ENCODE results near the gene SLC39A7. TPM values are rescaled to one million over a fixed set of nuclear protein-coding genes. Genes with fewer than 3 reads are reported as not detected.
A peak's percentile ranks its signal among the peaks of the same experiment; 100 is the strongest.

Gene SLC39A7
- total RNA-seq, 1 donor from 2014 or later = 162 TPM

GRCh38 chr6:33189625-33190448, 10.8 kb upstream of the SLC39A7 start:
- DNase-seq (ENCODE audit: low read depth) = no peak

GRCh38 chr6:33190504-33191107, 10.1 kb upstream of the SLC39A7 start:
- no peak for DNase-seq (ENCODE audit: low read depth)

GRCh38 chr6:33191383-33192104, 9.1 kb upstream of the SLC39A7 start:
- peak; percentile 80 for DNase-seq (ENCODE audit: low read depth)

- peak; percentile 21 for DNase-seq (ENCODE audit: low read depth)
Observed at GRCh38 chr6:33192105-33192646, 8.5 kb upstream of the SLC39A7 start, which contains the start of gene COL11A2. Gene COL11A2 (minus strand): TSS chr6:33192467. CDS start chr6:33192240, 227 bp downstream.

- no peak for DNase-seq (ENCODE audit: low read depth)
Observed at GRCh38 chr6:33192671-33193602, 7.7 kb upstream of the SLC39A7 start.

GRCh38 chr6:33193619-33194018, 7.0 kb upstream of the SLC39A7 start:
- DNase-seq (ENCODE audit: low read depth) = no peak

- DNase-seq (ENCODE audit: low read depth) = no peak
Observed at GRCh38 chr6:33194431-33194979, 6.2 kb upstream of the SLC39A7 start.

- DNase-seq (ENCODE audit: low read depth) = no peak
Observed at GRCh38 chr6:33195304-33196165, 5.1 kb upstream of the SLC39A7 start.

GRCh38 chr6:33197431-33198048, 3.1 kb upstream of the SLC39A7 start:
- peak; percentile 83 for DNase-seq (ENCODE audit: low read depth)

GRCh38 chr6:33198159-33198852, 2.4 kb upstream of the SLC39A7 start:
- DNase-seq (ENCODE audit: low read depth) = no peak

- no peak for DNase-seq (ENCODE audit: low read depth)
Observed at GRCh38 chr6:33198853-33199436, 1.7 kb upstream of the SLC39A7 start.

- DNase-seq (ENCODE audit: low read depth) = peak; percentile 73
Observed at GRCh38 chr6:33199687-33200218, 914 bp upstream of the SLC39A7 start.

- DNase-seq (ENCODE audit: low read depth) = no peak
Observed at GRCh38 chr6:33201147-33201545, 479 bp downstream of the SLC39A7 start.

GRCh38 chr6:33201935-33202334, 1.3 kb downstream of the SLC39A7 start:
- DNase-seq (ENCODE audit: low read depth) = no peak

GRCh38 chr6:33202799-33203198, 2.1 kb downstream of the SLC39A7 start:
- DNase-seq (ENCODE audit: low read depth) = no peak

GRCh38 chr6:33203443-33204164, 2.9 kb downstream of the SLC39A7 start:
- no peak for DNase-seq (ENCODE audit: low read depth)

GRCh38 chr6:33204165-33204414, 3.4 kb downstream of the SLC39A7 start:
- DNase-seq (ENCODE audit: low read depth) = no peak

All from myocyte (in vitro differentiated cells).